ENCODE results near the gene SNX19.
"Not testable (repeated sequence)": the region's sequence is repeated elsewhere in the genome, so short reads cannot be mapped to it uniquely, and the experiment has no call there.

GRCh38 chr11:130920612-130921011 is 4.3 kb upstream of the SNX19 start:
- TF ChIP-seq POLR2AphosphoS5, POLR2A (IDR thresholded peaks at IDR 0.05): not testable (repeated sequence)
